ENCODE results near the gene LASP1.
"Not testable (repeated sequence)": the region's sequence is repeated elsewhere in the genome, so short reads cannot be mapped to it uniquely, and the experiment has no call there.

The LASP1 gene

DNA sequence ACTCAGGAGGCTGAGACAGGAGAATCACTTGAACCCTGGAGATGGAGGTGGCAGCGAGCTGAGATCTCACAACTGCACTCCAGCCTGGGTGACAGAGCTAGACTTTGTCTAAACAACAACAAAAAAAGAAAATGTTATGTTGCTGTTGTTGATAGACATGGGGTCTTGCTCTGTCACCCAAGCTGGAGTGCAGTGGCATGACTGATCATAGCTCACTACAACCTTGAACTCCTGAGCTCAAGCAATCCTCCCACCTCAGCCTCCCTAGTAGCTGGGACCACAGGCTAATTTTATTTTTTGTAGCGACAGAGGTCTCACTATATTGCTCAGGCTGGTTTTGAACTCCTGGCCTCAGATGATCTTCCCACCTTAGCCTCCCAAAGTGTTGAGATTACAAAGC lies 77.3 kb downstream of the LASP1 start:
- Histone ChIP-seq H3K27ac (no peak overlapping the region), H3K4me2 (no peak overlapping the region), H3K9me3 (replicated peaks in 1 of 11) (no peaks in the 10 kb centered on the region), H3K36me3 (no peaks in the 10 kb centered on the region), H4K20me1 (no peaks in the 10 kb centered on the region), H3K4me3 (no peak overlapping the region), H3K27me3 (no peaks in the 10 kb centered on the region), H3K9ac (no peak overlapping the region), H3K4me1 (peaks cover 10 to 20% (median 17%) of the 10 kb centered on the region in 10 experiments; a peak in 19 of 20 replicates)
- no peak for TF ChIP-seq Cebpa-rat (IDR thresholded peaks at IDR 0.05)

DNA sequence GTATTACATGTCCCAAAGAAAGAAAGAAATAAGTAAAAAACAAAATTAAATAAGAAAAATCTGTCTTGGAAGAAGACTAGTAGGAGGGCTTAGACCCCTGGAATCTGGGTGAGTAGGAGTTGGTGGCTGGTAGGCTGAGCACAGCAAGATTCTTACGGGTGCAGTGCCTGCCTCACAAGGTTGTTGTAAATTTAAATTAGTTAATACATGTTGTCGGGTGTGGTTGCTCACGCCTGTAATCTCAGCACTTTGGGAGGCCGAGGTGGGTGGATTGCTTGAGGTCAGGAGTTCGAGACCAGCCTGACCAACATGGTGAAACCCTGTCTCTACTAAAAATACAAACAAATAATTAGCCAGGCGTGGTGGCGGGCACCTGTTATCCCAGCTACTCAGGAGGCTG lies 83.9 kb downstream of the LASP1 start:
- not testable (repeated sequence) for H3K9me3 ChIP-seq (replicated peaks in 1 of 11); H4K20me1 ChIP-seq; H3K27ac ChIP-seq; H3K4me3 ChIP-seq; H3K36me3 ChIP-seq; H3K27me3 ChIP-seq; H3K4me2 ChIP-seq; H3K9ac ChIP-seq
- peaks cover 0 to 11% (median 5%) of the 10 kb centered on the region in 10 experiments; a peak in 8 of 20 replicates for H3K4me1 ChIP-seq

DNA sequence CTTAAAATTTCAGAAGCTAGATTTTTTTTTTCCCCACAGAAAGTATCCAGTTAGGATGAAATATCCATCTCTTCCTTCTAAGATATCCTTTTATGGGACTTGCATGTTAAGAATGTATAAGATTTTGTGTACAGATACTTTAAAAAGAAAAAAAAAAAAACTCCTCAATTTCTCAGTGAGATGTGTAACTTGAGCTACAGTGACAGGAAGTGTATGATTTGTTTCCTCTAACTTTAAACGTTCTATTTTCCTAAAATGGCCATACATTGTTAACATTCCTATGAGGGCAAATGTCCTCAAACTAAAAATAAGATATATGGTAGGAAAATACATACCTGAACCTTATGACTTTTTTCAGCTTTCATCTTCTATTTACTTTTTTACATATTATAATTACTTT lies 88.5 kb downstream of the LASP1 start:
- no peak for TF ChIP-seq Cebpa-rat (IDR thresholded peaks at IDR 0.05)
- H3K9me3 ChIP-seq (replicated peaks in 1 of 11) = no peaks in the 10 kb centered on the region
- no peaks in the 10 kb centered on the region for H3K27me3 ChIP-seq
- H3K9ac ChIP-seq = no peak overlapping the region
- peak overlapping the region in 4 of 11 experiments; percentile 3 to 27 (median 14); a peak in 3 of 22 replicates for H3K4me2 ChIP-seq
- no peaks in the 10 kb centered on the region for H4K20me1 ChIP-seq
- H3K4me3 ChIP-seq = no peak overlapping the region
- peaks cover 0 to 13% (median 5%) of the 10 kb centered on the region in 10 experiments; a peak in 8 of 20 replicates for H3K4me1 ChIP-seq
- H3K36me3 ChIP-seq = no peaks in the 10 kb centered on the region
- no peak overlapping the region for H3K27ac ChIP-seq

DNA sequence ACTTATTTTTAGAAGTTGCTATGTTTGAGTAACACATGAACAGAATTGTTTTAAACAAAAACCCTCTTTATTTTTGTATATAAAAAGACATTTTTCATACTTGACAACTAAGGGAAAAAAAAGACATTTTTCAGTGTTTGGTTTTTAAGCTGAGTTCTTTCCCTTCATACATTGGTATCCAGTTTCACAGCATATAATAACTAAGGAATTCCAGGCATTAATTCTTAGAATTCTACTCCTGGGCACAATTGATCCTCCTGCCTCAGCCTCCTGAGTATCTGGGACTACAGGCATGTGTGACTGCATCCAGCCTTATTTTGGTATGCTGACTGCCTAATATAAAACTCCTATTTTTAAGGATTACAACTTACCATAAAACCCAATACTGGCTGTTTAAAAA lies 88.9 kb downstream of the LASP1 start:
- TF ChIP-seq Cebpa-rat (IDR thresholded peaks at IDR 0.05) = no peak
- Histone ChIP-seq H3K9ac (no peak overlapping the region), H3K4me1 (peaks cover 0 to 13% (median 5%) of the 10 kb centered on the region in 10 experiments; a peak in 8 of 20 replicates), H3K4me3 (no peak overlapping the region), H3K36me3 (no peaks in the 10 kb centered on the region), H3K27ac (no peak overlapping the region), H3K27me3 (no peaks in the 10 kb centered on the region), H3K9me3 (replicated peaks in 1 of 11) (no peaks in the 10 kb centered on the region), H4K20me1 (no peaks in the 10 kb centered on the region), H3K4me2 (peak overlapping the region in 1 of 11 experiments; percentile 37; a peak in 1 of 22 replicates)

- Histone ChIP-seq H3K27ac (no peak overlapping the region), H3K4me3 (no peak overlapping the region), H3K4me1 (peaks cover 0 to 13% (median 5%) of the 10 kb centered on the region in 10 experiments; a peak in 8 of 20 replicates), H3K9me3 (replicated peaks in 1 of 11) (no peaks in the 10 kb centered on the region), H4K20me1 (no peaks in the 10 kb centered on the region), H3K27me3 (no peaks in the 10 kb centered on the region), H3K4me2 (no peak overlapping the region), H3K36me3 (no peaks in the 10 kb centered on the region), H3K9ac (no peak overlapping the region)
- no peak for TF ChIP-seq Cebpa-rat (IDR thresholded peaks at IDR 0.05)
Observed at GRCh38 chr17:38959508-38959907, 89.7 kb downstream of the LASP1 start.

GRCh38 chr17:38960402-38960801 lies 90.5 kb downstream of the LASP1 start:
- H4K20me1 ChIP-seq = no peaks in the 10 kb centered on the region
- no peak overlapping the region for H3K27ac ChIP-seq
- no peak for TF ChIP-seq Cebpa-rat (IDR thresholded peaks at IDR 0.05)
- peaks cover 0 to 13% (median 5%) of the 10 kb centered on the region in 10 experiments; a peak in 8 of 20 replicates for H3K4me1 ChIP-seq
- no peaks in the 10 kb centered on the region for H3K27me3 ChIP-seq
- no peak overlapping the region for H3K9ac ChIP-seq
- H3K9me3 ChIP-seq (replicated peaks in 1 of 11) = no peaks in the 10 kb centered on the region
- no peak overlapping the region for H3K4me3 ChIP-seq
- H3K4me2 ChIP-seq = no peak overlapping the region
- H3K36me3 ChIP-seq = no peaks in the 10 kb centered on the region

GRCh38 chr17:38961413-38961812 lies 91.6 kb downstream of the LASP1 start:
- no peak overlapping the region for H3K27ac ChIP-seq
- peaks cover 0 to 13% (median 5%) of the 10 kb centered on the region in 10 experiments; a peak in 8 of 20 replicates for H3K4me1 ChIP-seq
- H3K27me3 ChIP-seq = no peaks in the 10 kb centered on the region
- H3K9ac ChIP-seq = no peak overlapping the region
- H3K4me2 ChIP-seq = no peak overlapping the region
- no peak overlapping the region for H3K4me3 ChIP-seq
- TF ChIP-seq Cebpa-rat (IDR thresholded peaks at IDR 0.05) = no peak
- H3K9me3 ChIP-seq (replicated peaks in 1 of 11) = peaks cover 0 to 4% (median 0%) of the 10 kb centered on the region in 11 experiments; a peak in 4 of 22 replicates
- no peaks in the 10 kb centered on the region for H3K36me3 ChIP-seq
- no peaks in the 10 kb centered on the region for H4K20me1 ChIP-seq

- TF ChIP-seq Cebpa-rat (IDR thresholded peaks at IDR 0.05) = no peak
- H3K4me1 ChIP-seq = peaks cover 0 to 17% (median 12%) of the 10 kb centered on the region in 10 experiments; a peak in 17 of 20 replicates
- peak within 1 kb of the TSS; percentile 42 to 75 (median 62) for H3K4me2 ChIP-seq
- peak within 1 kb of the TSS; percentile 15 to 55 (median 48); a peak in 15 of 22 replicates for H3K9ac ChIP-seq
- no peaks in the 10 kb centered on the region for H3K27me3 ChIP-seq
- H3K27ac ChIP-seq = peak within 1 kb of the TSS in 10 of 11 experiments; percentile 34 to 72 (median 65); a peak in 18 of 22 replicates
- H3K4me3 ChIP-seq = peak within 1 kb of the TSS in 8 of 10 experiments; percentile 4 to 38 (median 28); a peak in 10 of 20 replicates
- H3K9me3 ChIP-seq (replicated peaks in 1 of 11) = peaks cover 0 to 13% (median 4%) of the 10 kb centered on the region in 11 experiments; a peak in 7 of 22 replicates
- no peaks in the 10 kb centered on the region for H3K36me3 ChIP-seq
- no peaks in the 10 kb centered on the region for H4K20me1 ChIP-seq
Observed at GRCh38 chr17:38967290-38967738, 97.5 kb downstream of the LASP1 start, which contains the start of gene FBXO47. Gene FBXO47 (minus strand): TSS chr17:38967403. CDS start chr17:38963025, 4,378 bp downstream.

- TF ChIP-seq Cebpa-rat (IDR thresholded peaks at IDR 0.05) = no peak
- H3K27me3 ChIP-seq = no peaks in the 10 kb centered on the region
- no peak overlapping the region for H3K4me2 ChIP-seq
- H3K9ac ChIP-seq = no peak overlapping the region
- H3K36me3 ChIP-seq = no peaks in the 10 kb centered on the region
- no peaks in the 10 kb centered on the region for H4K20me1 ChIP-seq
- no peak overlapping the region for H3K27ac ChIP-seq
- H3K4me3 ChIP-seq = no peak overlapping the region
- peaks cover 0 to 17% (median 12%) of the 10 kb centered on the region in 10 experiments; a peak in 17 of 20 replicates for H3K4me1 ChIP-seq
- H3K9me3 ChIP-seq (replicated peaks in 1 of 11) = peaks cover 0 to 13% (median 4%) of the 10 kb centered on the region in 11 experiments; a peak in 7 of 22 replicates
Observed at GRCh38 chr17:38969281-38969680, 99.4 kb downstream of the LASP1 start.

GRCh38 chr17:38970128-38970527 lies 100.3 kb downstream of the LASP1 start:
- Histone ChIP-seq H3K36me3 (no peaks in the 10 kb centered on the region), H3K9ac (no peak overlapping the region), H4K20me1 (no peaks in the 10 kb centered on the region), H3K4me2 (no peak overlapping the region), H3K4me3 (no peak overlapping the region), H3K9me3 (replicated peaks in 1 of 11) (peaks cover 0 to 13% (median 4%) of the 10 kb centered on the region in 11 experiments; a peak in 7 of 22 replicates), H3K27me3 (no peaks in the 10 kb centered on the region), H3K27ac (no peak overlapping the region), H3K4me1 (peaks cover 0 to 17% (median 12%) of the 10 kb centered on the region in 10 experiments; a peak in 17 of 20 replicates)
- no peak for TF ChIP-seq Cebpa-rat (IDR thresholded peaks at IDR 0.05)

Data from BLaER1 treated with 17β-estradiol and CSF1 and Interleukin-3, amounts not matched to agents 10 nM and 100 nM (cell line).